DLD1 (cell line): Measurements from ENCODE around the gene C5orf63.
"Not testable (repeated sequence)": the region's sequence is repeated elsewhere in the genome, so short reads cannot be mapped to it uniquely, and the experiment has no call there.

Experiments used
- in situ Hi-C: cut with HindIII; loops from 2 replicates; pipeline ENCODE4 v1.10.0; 2017; ENCODE audit warnings: low sequenced_read_pairs

C5orf63 gene

GRCh38 chr5:127038550-127038949 lies 34.8 kb downstream of the C5orf63 start:
- in situ Hi-C loops, result no loop called here

- in situ Hi-C loops, result no loop called here
These were observed 41.5 kb downstream of the C5orf63 start for GRCh38 chr5:127031863-127032232.

- in situ Hi-C loops, result no loop called here
These were observed 42.0 kb downstream of the C5orf63 start for GRCh38 chr5:127031147-127031862.

- in situ Hi-C loops, result no loop called here
These were observed 42.8 kb downstream of the C5orf63 start, which contains the start of gene MARCHF3 for GRCh38 chr5:127030259-127031146. Gene MARCHF3, minus strand, starts transcription at chr5:127030558. Its CDS starts 112,387 bp downstream, at chr5:126918171.

- in situ Hi-C loops, result no loop called here
These were observed 43.6 kb downstream of the C5orf63 start for GRCh38 chr5:127029581-127030258.

GRCh38 chr5:127028822-127029457 lies 44.4 kb downstream of the C5orf63 start:
- in situ Hi-C loops, result no loop called here

GRCh38 chr5:127027539-127027938 lies 45.8 kb downstream of the C5orf63 start:
- in situ Hi-C loops, result no loop called here

- in situ Hi-C loops, result no loop called here
These were observed 47.1 kb downstream of the C5orf63 start for GRCh38 chr5:127026166-127026565.

GRCh38 chr5:127025467-127025866 lies 47.8 kb downstream of the C5orf63 start:
- in situ Hi-C loops, result no loop called here

GRCh38 chr5:127024821-127025220 lies 48.5 kb downstream of the C5orf63 start:
- in situ Hi-C loops, result no loop called here

GRCh38 chr5:127023552-127024191 lies 49.6 kb downstream of the C5orf63 start:
- in situ Hi-C loops, result not testable (repeated sequence)

GRCh38 chr5:127022846-127023245 lies 50.5 kb downstream of the C5orf63 start:
- in situ Hi-C loops, result no loop called here

GRCh38 chr5:127019928-127020327 lies 53.4 kb downstream of the C5orf63 start:
- in situ Hi-C loops, result no loop called here

GRCh38 chr5:127016722-127017121 lies 56.6 kb downstream of the C5orf63 start:
- in situ Hi-C loops, result not testable (repeated sequence)

- in situ Hi-C loops, result no loop called here
These were observed 57.6 kb downstream of the C5orf63 start for GRCh38 chr5:127015716-127016115.

GRCh38 chr5:127014573-127014972 lies 58.7 kb downstream of the C5orf63 start:
- in situ Hi-C loops, result no loop called here

- in situ Hi-C loops, result no loop called here
These were observed 59.9 kb downstream of the C5orf63 start for GRCh38 chr5:127013407-127013806.

GRCh38 chr5:127012916-127013315 lies 60.4 kb downstream of the C5orf63 start:
- in situ Hi-C loops, result no loop called here

- in situ Hi-C loops, result no loop called here
These were observed 61.2 kb downstream of the C5orf63 start for GRCh38 chr5:127011961-127012644.

GRCh38 chr5:127011153-127011552 lies 62.1 kb downstream of the C5orf63 start:
- in situ Hi-C loops, result no loop called here
